HG03103 (cell line): ENCODE measurements around the gene NT5DC1.

Source experiments
- ATAC-seq: cut with Tn5 transposase; IDR thresholded peaks from one replicate; pipeline ENCODE4 v1.9.1; 2021; ENCODE audit warnings: low read depth; ENCODE audit not compliant: unreplicated experiment

NT5DC1 gene

DNA sequence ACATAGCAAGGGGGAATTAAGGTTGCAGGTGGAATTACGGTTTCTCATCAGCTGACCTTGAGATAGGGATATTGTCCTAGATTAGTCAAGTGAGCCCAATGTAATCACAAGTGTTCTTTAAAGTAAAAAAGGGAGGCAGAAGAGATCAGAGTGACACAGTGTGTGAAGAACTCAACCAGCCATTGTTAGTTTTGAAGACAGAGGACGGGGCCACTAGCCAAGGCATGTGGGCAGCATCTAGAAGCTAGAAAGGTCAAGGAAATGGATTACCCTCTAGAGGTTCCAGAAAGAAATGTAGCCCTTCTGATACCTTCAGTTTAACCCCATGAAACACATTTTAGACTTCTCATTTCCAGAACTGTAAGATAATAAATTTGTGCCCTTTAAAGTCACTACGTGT lies 197.6 kb downstream of the NT5DC1 start:
- no peak for ATAC-seq

DNA sequence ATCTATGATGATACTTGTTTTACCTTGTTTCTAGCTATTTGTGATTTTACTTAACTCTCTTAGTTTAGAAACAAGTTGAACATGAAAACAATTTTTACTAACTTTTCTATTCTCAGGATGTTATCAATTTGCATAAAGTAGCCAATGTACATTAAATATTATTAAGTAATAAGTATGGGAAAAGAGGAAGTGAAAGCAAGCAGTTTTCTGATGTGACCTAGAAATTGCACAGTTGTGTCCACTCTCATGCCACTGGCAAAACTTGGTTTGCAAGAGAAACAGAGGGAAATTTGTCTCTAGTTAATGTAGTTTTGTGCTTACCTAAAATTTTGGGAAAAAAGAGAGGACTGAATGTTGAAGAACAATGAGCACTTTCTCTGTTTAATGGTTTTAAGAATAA lies 198.3 kb downstream of the NT5DC1 start:
- no peak for ATAC-seq
